Liver (tissue), 9 donors: ENCODE results near the gene ACP1. TPM values are rescaled to one million over a fixed set of nuclear protein-coding genes. Genes with fewer than 3 reads are reported as not detected.

Experiments
- DNase-seq: peaks from one replicate; pipeline ENCODE4 v3.0.0-alpha.2; 2017; ENCODE audit warnings: low spot score
- H3K27ac ChIP-seq, 2 donors: one replicate each; pipeline ENCODE4 v1.7.0; 2013; ENCODE audit warnings: inconsistent platforms in 2 of 2, low read length in 2 of 2, control low read depth in 1 of 2, low read depth in 1 of 2, mild to moderate bottlenecking in 1 of 2
- H3K27me3 ChIP-seq, 4 donors: one replicate each; pipeline versions ENCODE4 v1.6.1 to v1.7.0; 2013; ENCODE audit warnings: low read length in 3 of 4, inconsistent platforms in 1 of 4, mild to moderate bottlenecking in 1 of 4, moderate library complexity in 1 of 4; ENCODE audit not compliant: control insufficient read depth in 4 of 4, insufficient read depth in 4 of 4
- H3K36me3 ChIP-seq, 4 donors: one replicate each; pipeline versions ENCODE4 v1.6.1 to v1.7.0; 2013; ENCODE audit warnings: low read length in 3 of 4, mild to moderate bottlenecking in 3 of 4, low read depth in 1 of 4, moderate library complexity in 1 of 4; ENCODE audit not compliant: control insufficient read depth in 4 of 4, insufficient read depth in 3 of 4
- H3K4me1 ChIP-seq, 4 donors: one replicate each; pipeline versions ENCODE4 v1.6.1 to v1.7.0; 2013; ENCODE audit warnings: low read length in 3 of 4, mild to moderate bottlenecking in 3 of 4, moderate library complexity in 1 of 4; ENCODE audit not compliant: control insufficient read depth in 4 of 4, insufficient read depth in 4 of 4
- H3K4me3 ChIP-seq, 3 donors: one replicate each; pipeline versions ENCODE4 v1.6.1 to v1.7.0; 2013; ENCODE audit warnings: low read length in 3 of 3, control low read depth in 1 of 3, low read depth in 1 of 3, mild to moderate bottlenecking in 1 of 3
- H3K9ac ChIP-seq, 2 donors: one replicate each; pipeline ENCODE4 v1.7.0; 2013; ENCODE audit warnings: low read length in 2 of 2, mild to moderate bottlenecking in 2 of 2, moderate library complexity in 2 of 2, control low read depth in 1 of 2, low read depth in 1 of 2
- H3K9me3 ChIP-seq, 4 donors: one replicate each; pipeline versions ENCODE4 v1.6.1 to v1.7.0; 2013; ENCODE audit warnings: low read length in 3 of 4; ENCODE audit not compliant: control insufficient read depth in 4 of 4
- EGR1 ChIP-seq, 2 donors: IDR thresholded peaks; 2 replicates each; pipeline ENCODE4 v1.6.1; 2016 to 2018; ENCODE audit warnings: antibody characterized with exemption in 2 of 2, low read depth in 2 of 2
- FOXA1 ChIP-seq: IDR thresholded peaks from 2 replicates; pipeline ENCODE4 v1.6.1; 2016; ENCODE audit warnings: antibody characterized with exemption
- FOXA2 ChIP-seq: IDR thresholded peaks from 2 replicates; pipeline ENCODE4 v1.6.1; 2016; ENCODE audit warnings: antibody characterized with exemption
- GABPA ChIP-seq, 2 donors: IDR thresholded peaks in 1 of 2; conservative IDR thresholded peaks in 1 of 2; 2 replicates each; pipeline ENCODE4 v1.6.1; 2016; ENCODE audit warnings: antibody characterized with exemption in 2 of 2, mild to moderate bottlenecking in 1 of 2, moderate library complexity in 1 of 2
- HNF4A ChIP-seq, 2 donors: conservative IDR thresholded peaks; 2 replicates each; pipeline ENCODE4 v1.6.1; 2016; ENCODE audit warnings: antibody characterized with exemption in 2 of 2, mild to moderate bottlenecking in 2 of 2
- HNF4G ChIP-seq: IDR thresholded peaks from 2 replicates; pipeline ENCODE4 v1.6.1; 2016; ENCODE audit warnings: antibody characterized with exemption
- JUND ChIP-seq, 2 donors: IDR thresholded peaks; 2 replicates each; pipeline ENCODE4 v1.6.1; 2016; ENCODE audit warnings: antibody characterized with exemption in 2 of 2
- NR2F2 ChIP-seq: IDR thresholded peaks from 2 replicates; pipeline ENCODE4 v1.6.1; 2016; ENCODE audit warnings: antibody characterized with exemption
- RAD21 ChIP-seq, 2 donors: IDR thresholded peaks; 2 replicates each; pipeline ENCODE4 v1.6.1; 2016; ENCODE audit warnings: antibody characterized with exemption in 2 of 2, mild to moderate bottlenecking in 2 of 2
- RXRA ChIP-seq, 2 donors: IDR thresholded peaks; 2 replicates each; pipeline ENCODE4 v1.6.1; 2017 to 2018; ENCODE audit warnings: antibody characterized with exemption in 2 of 2, mild to moderate bottlenecking in 1 of 2
- SP1 ChIP-seq: IDR thresholded peaks from 2 replicates; pipeline ENCODE4 v1.6.1; 2018; ENCODE audit warnings: antibody characterized with exemption, mild to moderate bottlenecking
- TAF1 ChIP-seq: conservative IDR thresholded peaks from 2 replicates; pipeline ENCODE4 v1.6.1; 2016; ENCODE audit warnings: antibody characterized with exemption, mild to moderate bottlenecking
- YY1 ChIP-seq: IDR thresholded peaks from 2 replicates; pipeline ENCODE4 v1.6.1; 2016; ENCODE audit warnings: antibody characterized with exemption, mild to moderate bottlenecking
- ZBTB33 ChIP-seq: IDR thresholded peaks from 2 replicates; pipeline ENCODE4 v1.6.1; 2016; ENCODE audit warnings: antibody characterized with exemption
- WGBS: extraction: QIAGEN DNeasy Blood & Tissue Kit; methylation state at CpG from one replicate; pipeline ENCODE4 v1.1.7; 2013; 5-methylcytosine and 5-hydroxymethylcytosine counted together
- polyA plus RNA-seq, 2 donors: library from polyadenylated mRNA; stranded (reverse) in 1 of 2; unstranded in 1 of 2; fragments of 200-250 nt in 1 of 2; fragments of >200 nt in 1 of 2; fragmentation: Nextera tagmentation in 1 of 2; extraction: Ambion mirVana in 1 of 2; gene quantifications; one replicate each; pipeline versions ENCODE4 v1.2.1 to v1.2.3, GENCODE V29; 2013 to 2015
- total RNA-seq, 2 donors: library from RNA; depleted of rRNA; stranded (reverse); fragments of >200 nt; gene quantifications; one replicate each; pipeline ENCODE4 v1.2.3, GENCODE V29; 2014
- TF ChIP-seq, protein P1 (sequence below): IDR thresholded peaks from 2 replicates; pipeline ENCODE4 v1.6.1; 2016; ENCODE audit warnings: antibody characterized with exemption
- TF ChIP-seq, protein P2 (sequence below): IDR thresholded peaks from 2 replicates; pipeline ENCODE4 v1.6.1; 2016; ENCODE audit warnings: antibody characterized with exemption, mild to moderate bottlenecking
- TF ChIP-seq, protein P3 (sequence below): fragments of 150-350 bp; IDR thresholded peaks from 2 replicates; pipeline ENCODE4 v1.5.1; 2017; ENCODE audit warnings: improper control_type of control experiment, low read depth, low read length; ENCODE audit not compliant: missing input control
- donor health status: healthy.
- donor health status: healthy.
- donor health status: healthy.
- donor health status: healthy.
- donor health status: healthy.

The ACP1 gene
- total and polyA plus RNA-seq, 4 donors: 59.9 to 115 (median 75.7) TPM

- H3K36me3 ChIP-seq: peaks cover 1 to 19% (median 2%) of the 10 kb centered on the region in 4 donors
- H3K9me3 ChIP-seq: no peaks in the 10 kb centered on the region
- H3K4me1 ChIP-seq: peaks cover 0 to 14% (median 11%) of the 10 kb centered on the region in 4 donors
- TF ChIP-seq YY1: no peak
- TF ChIP-seq TAF1: no peak
- TF ChIP-seq, protein P1, sequence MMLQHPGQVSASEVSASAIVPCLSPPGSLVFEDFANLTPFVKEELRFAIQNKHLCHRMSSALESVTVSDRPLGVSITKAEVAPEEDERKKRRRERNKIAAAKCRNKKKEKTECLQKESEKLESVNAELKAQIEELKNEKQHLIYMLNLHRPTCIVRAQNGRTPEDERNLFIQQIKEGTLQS: no peak
- no peak for TF ChIP-seq HNF4G
- no peak for TF ChIP-seq RXRA (IDR thresholded peaks at IDR 0.05)
- no peak for TF ChIP-seq FOXA1
- TF ChIP-seq SP1: no peak
- no peak for TF ChIP-seq JUND (IDR thresholded peaks at IDR 0.05)
- TF ChIP-seq NR2F2: no peak
- TF ChIP-seq, protein P2, sequence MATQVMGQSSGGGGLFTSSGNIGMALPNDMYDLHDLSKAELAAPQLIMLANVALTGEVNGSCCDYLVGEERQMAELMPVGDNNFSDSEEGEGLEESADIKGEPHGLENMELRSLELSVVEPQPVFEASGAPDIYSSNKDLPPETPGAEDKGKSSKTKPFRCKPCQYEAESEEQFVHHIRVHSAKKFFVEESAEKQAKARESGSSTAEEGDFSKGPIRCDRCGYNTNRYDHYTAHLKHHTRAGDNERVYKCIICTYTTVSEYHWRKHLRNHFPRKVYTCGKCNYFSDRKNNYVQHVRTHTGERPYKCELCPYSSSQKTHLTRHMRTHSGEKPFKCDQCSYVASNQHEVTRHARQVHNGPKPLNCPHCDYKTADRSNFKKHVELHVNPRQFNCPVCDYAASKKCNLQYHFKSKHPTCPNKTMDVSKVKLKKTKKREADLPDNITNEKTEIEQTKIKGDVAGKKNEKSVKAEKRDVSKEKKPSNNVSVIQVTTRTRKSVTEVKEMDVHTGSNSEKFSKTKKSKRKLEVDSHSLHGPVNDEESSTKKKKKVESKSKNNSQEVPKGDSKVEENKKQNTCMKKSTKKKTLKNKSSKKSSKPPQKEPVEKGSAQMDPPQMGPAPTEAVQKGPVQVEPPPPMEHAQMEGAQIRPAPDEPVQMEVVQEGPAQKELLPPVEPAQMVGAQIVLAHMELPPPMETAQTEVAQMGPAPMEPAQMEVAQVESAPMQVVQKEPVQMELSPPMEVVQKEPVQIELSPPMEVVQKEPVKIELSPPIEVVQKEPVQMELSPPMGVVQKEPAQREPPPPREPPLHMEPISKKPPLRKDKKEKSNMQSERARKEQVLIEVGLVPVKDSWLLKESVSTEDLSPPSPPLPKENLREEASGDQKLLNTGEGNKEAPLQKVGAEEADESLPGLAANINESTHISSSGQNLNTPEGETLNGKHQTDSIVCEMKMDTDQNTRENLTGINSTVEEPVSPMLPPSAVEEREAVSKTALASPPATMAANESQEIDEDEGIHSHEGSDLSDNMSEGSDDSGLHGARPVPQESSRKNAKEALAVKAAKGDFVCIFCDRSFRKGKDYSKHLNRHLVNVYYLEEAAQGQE: no peak
- no peak for TF ChIP-seq FOXA2
- TF ChIP-seq, protein P3, sequence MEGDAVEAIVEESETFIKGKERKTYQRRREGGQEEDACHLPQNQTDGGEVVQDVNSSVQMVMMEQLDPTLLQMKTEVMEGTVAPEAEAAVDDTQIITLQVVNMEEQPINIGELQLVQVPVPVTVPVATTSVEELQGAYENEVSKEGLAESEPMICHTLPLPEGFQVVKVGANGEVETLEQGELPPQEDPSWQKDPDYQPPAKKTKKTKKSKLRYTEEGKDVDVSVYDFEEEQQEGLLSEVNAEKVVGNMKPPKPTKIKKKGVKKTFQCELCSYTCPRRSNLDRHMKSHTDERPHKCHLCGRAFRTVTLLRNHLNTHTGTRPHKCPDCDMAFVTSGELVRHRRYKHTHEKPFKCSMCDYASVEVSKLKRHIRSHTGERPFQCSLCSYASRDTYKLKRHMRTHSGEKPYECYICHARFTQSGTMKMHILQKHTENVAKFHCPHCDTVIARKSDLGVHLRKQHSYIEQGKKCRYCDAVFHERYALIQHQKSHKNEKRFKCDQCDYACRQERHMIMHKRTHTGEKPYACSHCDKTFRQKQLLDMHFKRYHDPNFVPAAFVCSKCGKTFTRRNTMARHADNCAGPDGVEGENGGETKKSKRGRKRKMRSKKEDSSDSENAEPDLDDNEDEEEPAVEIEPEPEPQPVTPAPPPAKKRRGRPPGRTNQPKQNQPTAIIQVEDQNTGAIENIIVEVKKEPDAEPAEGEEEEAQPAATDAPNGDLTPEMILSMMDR: no peak
- TF ChIP-seq RAD21 (IDR thresholded peaks at IDR 0.05): no peak
- no peak for TF ChIP-seq EGR1 (IDR thresholded peaks at IDR 0.05; ENCODE audit: low read depth in 2 of 2)
- no peak overlapping the region for H3K4me3 ChIP-seq
- WGBS: 86% methylated on average over 4 of the region's 4 CpGs
- H3K27me3 ChIP-seq: no peaks in the 10 kb centered on the region
- no peak overlapping the region for H3K27ac ChIP-seq
- no peak overlapping the region for H3K9ac ChIP-seq
- DNase-seq: no peak
Observed at GRCh38 chr2:269356-270030, 4.7 kb downstream of the ACP1 start.

DNA sequence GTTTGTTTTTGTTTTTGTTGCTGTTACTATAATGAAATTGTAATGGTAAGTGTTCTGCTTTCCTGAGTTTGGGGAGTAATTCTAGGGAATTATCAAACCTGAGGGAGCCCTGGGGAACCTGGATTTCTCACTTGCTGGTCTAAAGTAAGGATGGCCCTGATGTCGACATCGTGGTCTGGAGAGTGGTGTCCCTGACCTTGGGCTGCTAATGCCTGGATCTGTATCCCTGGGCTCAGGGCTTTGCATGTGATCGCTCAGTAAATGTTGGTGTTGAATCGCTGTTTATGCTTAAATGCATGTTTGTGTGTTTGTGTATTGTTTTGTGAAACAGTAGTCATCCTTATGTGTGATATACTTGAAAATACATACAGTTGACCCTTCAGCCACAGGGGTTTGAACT is 6.1 kb downstream of the ACP1 start:
- TF ChIP-seq YY1 (no peak), FOXA2 (no peak), GABPA (IDR thresholded peaks at IDR 0.05 in 1 of 2, conservative IDR thresholded peaks at IDR 0.05 in 1 of 2) (no peak), JUND (IDR thresholded peaks at IDR 0.05) (no peak), HNF4A (conservative IDR thresholded peaks at IDR 0.05) (no peak), SP1 (no peak), ZBTB33 (no peak), FOXA1 (no peak), RXRA (IDR thresholded peaks at IDR 0.05) (no peak)
- TF ChIP-seq, protein P2: no peak
- TF ChIP-seq, protein P1: no peak
- Histone ChIP-seq H3K4me3 (no peak overlapping the region), H3K9me3 (no peaks in the 10 kb centered on the region), H3K27me3 (no peaks in the 10 kb centered on the region), H3K36me3 (peaks cover 1 to 20% (median 4%) of the 10 kb centered on the region in 4 donors), H3K4me1 (peaks cover 0 to 7% (median 6%) of the 10 kb centered on the region in 4 donors), H3K9ac (no peak overlapping the region), H3K27ac (no peak overlapping the region)
- DNase-seq: no peak
- 88% methylated on average over 4 of the region's 4 CpGs for WGBS
